Measurements from ENCODE around the gene AKT1S1. TPM values are rescaled to one million over a fixed set of nuclear protein-coding genes. Genes with fewer than 3 reads are reported as not detected.

Gene AKT1S1
- total and polyA plus RNA-seq, 2 of the 13 experiments (the other 11 are each of a cell fraction or from before 2014, with no cell fraction given) = 13.5 to 27.8 TPM

- TF ChIP-seq PATZ1 (CRISPR knock-in tag; IDR thresholded peaks at IDR 0.05) = peak; percentile 71
- TF ChIP-seq JUND (CRISPR knock-in tag; IDR thresholded peaks at IDR 0.05) = no peak
- no peak; the same call in 1 of the 2 replicates for TF ChIP-seq ZNF546 (CRISPR knock-in tag; conservative IDR thresholded peaks at IDR 0.05)
- no peak for TF ChIP-seq ZNF383 (CRISPR knock-in tag; IDR thresholded peaks at IDR 0.05; ENCODE audit: borderline replicate concordance)
- TF ChIP-seq SAP130 (CRISPR knock-in tag; IDR thresholded peaks at IDR 0.05; ENCODE audit: low read depth) = peak; percentile 71
- TF ChIP-seq, protein P1, sequence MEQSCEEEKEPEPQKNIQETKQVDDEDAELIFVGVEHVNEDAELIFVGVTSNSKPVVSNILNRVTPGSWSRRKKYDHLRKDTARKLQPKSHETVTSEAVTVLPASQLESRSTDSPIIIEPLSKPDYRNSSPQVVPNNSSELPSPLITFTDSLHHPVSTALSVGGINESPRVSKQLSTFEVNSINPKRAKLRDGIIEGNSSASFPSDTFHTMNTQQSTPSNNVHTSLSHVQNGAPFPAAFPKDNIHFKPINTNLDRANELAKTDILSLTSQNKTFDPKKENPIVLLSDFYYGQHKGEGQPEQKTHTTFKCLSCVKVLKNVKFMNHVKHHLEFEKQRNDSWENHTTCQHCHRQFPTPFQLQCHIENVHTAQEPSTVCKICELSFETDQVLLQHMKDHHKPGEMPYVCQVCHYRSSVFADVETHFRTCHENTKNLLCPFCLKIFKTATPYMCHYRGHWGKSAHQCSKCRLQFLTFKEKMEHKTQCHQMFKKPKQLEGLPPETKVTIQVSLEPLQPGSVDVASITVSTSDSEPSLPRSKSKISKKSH (CRISPR knock-in tag; IDR thresholded peaks at IDR 0.05; ENCODE audit: borderline replicate concordance) = no peak
- TF ChIP-seq CENPX (CRISPR knock-in tag; IDR thresholded peaks at IDR 0.05) = no peak
- TF ChIP-seq NFE2 (CRISPR knock-in tag; IDR thresholded peaks at IDR 0.05) = no peak
- TF ChIP-seq RBM22 (optimal IDR thresholded peaks at IDR 0.05; ENCODE audit: low read length) = no peak
- no peak for TF ChIP-seq ZNF646 (CRISPR knock-in tag; IDR thresholded peaks at IDR 0.05)
- no peak for TF ChIP-seq MTF1 (CRISPR knock-in tag; IDR thresholded peaks at IDR 0.05)
- TF ChIP-seq ZKSCAN5 (CRISPR knock-in tag; IDR thresholded peaks at IDR 0.05) = no peak
- no peak for TF ChIP-seq ZBTB44 (CRISPR knock-in tag; IDR thresholded peaks at IDR 0.05)
- TF ChIP-seq NFE2L2 (IDR thresholded peaks at IDR 0.05; ENCODE audit: low read length) = no peak
- no peak for TF ChIP-seq ZNF841 (CRISPR knock-in tag; IDR thresholded peaks at IDR 0.05; ENCODE audit: borderline replicate concordance)
- TF ChIP-seq ZSCAN21 (CRISPR knock-in tag; IDR thresholded peaks at IDR 0.05; ENCODE audit: borderline replicate concordance) = peak; percentile 92; the same call in 1 of the 2 replicates
- peak; percentile 78; the same call in 1 of the 2 replicates for TF ChIP-seq CCDC6 (CRISPR knock-in tag; IDR thresholded peaks at IDR 0.05)
- no peak for TF ChIP-seq ZSCAN30 (CRISPR knock-in tag; IDR thresholded peaks at IDR 0.05)
Measured at GRCh38 chr19:49850487-49851342, 26.4 kb downstream of the AKT1S1 start, which contains the start of gene PTOV1 (continued).
